Measurements from ENCODE around the gene AGPAT4.

AGPAT4 gene

DNA sequence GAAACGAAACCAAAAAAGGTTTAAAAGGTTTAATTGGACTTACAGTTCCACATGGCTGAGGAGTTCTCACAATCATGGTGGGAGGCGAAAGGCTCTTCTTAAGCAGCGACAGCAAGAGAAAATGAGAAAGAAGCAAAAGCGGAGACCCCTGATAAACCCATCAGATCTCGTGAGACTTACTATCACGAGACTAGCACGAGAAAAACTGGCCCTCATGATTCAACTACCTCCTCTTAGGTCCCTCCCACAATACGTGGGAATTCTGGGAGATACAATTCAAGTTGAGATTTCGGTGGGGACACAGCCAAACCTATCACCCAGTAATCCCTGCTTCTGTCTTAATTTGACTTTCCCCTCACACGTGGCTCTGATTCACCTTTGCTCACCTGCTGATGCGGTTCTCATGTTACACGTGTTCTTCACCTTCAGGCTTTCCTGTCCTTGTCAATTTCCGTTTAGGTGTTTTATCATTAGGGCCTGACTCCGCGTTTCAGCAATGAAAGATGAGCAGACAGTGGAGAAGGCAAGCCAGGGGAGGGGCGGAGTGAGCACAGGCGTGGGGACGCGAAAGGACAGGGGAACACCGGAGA lies 57.1 kb downstream of the AGPAT4 start:
- Histone ChIP-seq H3K27me3 (ENCODE audit: control insufficient read depth, insufficient read depth, low read length) (no peaks in the 10 kb centered on the region), H3K36me3 (ENCODE audit: control insufficient read depth, insufficient read depth, low read length) (peaks cover 47% of the 10 kb centered on the region), H3K9me3 (ENCODE audit: control insufficient read depth, insufficient read depth, low read depth, low read length) (peaks cover 67% of the 10 kb centered on the region), H3K4me1 (ENCODE audit: control insufficient read depth, insufficient read depth, low read length) (no peaks in the 10 kb centered on the region), H3K9ac (ENCODE audit: low read length) (no peak overlapping the region), H3K27ac (ENCODE audit: low read depth, low read length) (no peak overlapping the region), H3K4me3 (ENCODE audit: low read depth, low read length) (no peak overlapping the region)

DNA sequence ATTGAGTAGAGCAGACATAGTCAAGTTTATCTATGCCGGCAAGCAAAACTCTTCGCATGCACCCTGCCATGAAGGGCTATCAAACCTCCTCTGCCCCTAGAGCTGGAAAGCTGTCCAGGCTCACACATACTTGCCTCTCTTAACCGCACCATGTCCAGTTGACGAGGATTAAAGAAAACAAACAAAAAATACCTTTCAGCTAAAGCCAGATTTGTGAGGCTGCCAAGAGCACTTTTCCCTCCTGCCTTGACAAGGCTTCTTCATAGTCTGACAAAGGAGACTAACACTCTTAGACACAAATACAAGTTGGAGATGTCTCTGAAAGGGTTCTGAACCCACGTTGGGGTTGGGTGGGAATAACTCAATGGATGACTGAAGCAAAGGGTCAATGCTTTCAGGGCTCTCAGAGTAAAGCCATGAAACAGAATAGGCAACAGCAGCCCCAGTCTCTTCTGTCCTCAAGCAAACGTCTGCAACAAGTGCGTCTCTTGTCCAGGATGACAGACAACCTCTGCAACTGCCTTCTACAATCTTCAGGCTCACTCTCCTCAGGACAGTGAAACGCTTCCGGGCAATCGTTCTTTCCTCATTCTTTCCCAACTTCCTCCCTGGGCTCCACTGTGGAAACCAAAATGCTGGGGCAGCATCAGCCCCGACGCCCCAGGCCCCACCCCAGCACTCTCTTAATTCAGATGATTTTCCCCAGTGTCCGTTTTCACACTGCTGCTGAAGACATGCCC lies 57.8 kb downstream of the AGPAT4 start:
- Histone ChIP-seq H3K4me3 (ENCODE audit: low read depth, low read length) (no peak overlapping the region), H3K36me3 (ENCODE audit: control insufficient read depth, insufficient read depth, low read length) (peaks cover 40% of the 10 kb centered on the region), H3K9me3 (ENCODE audit: control insufficient read depth, insufficient read depth, low read depth, low read length) (peaks cover 67% of the 10 kb centered on the region), H3K4me1 (ENCODE audit: control insufficient read depth, insufficient read depth, low read length) (no peaks in the 10 kb centered on the region), H3K27me3 (ENCODE audit: control insufficient read depth, insufficient read depth, low read length) (no peaks in the 10 kb centered on the region), H3K27ac (ENCODE audit: low read depth, low read length) (no peak overlapping the region), H3K9ac (ENCODE audit: low read length) (no peak overlapping the region)

DNA sequence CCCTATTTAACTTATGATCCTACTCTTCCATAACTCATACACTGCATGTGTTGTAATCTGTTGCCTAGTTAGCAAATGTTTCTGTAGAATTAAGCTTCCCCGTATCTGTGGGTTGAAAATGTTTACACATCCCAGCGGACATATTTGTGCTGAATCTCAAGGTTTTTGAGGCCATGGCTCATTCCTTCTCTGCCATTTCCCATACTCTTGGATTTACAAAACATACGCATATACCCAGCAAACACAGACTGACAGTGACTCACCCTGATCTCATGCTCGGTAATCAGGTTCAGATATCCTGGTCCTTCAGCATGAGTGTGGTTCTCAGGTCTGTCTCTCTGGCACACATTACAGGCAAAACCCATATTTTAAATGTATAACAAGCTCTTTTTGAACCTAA lies 58.7 kb downstream of the AGPAT4 start:
- H3K9ac ChIP-seq (ENCODE audit: low read length): no peak overlapping the region
- H3K27ac ChIP-seq (ENCODE audit: low read depth, low read length): no peak overlapping the region
- H3K4me3 ChIP-seq (ENCODE audit: low read depth, low read length): no peak overlapping the region
- H3K4me1 ChIP-seq (ENCODE audit: control insufficient read depth, insufficient read depth, low read length): no peaks in the 10 kb centered on the region
- H3K27me3 ChIP-seq (ENCODE audit: control insufficient read depth, insufficient read depth, low read length): no peaks in the 10 kb centered on the region
- peaks cover 36% of the 10 kb centered on the region for H3K36me3 ChIP-seq (ENCODE audit: control insufficient read depth, insufficient read depth, low read length)
- peaks cover 68% of the 10 kb centered on the region for H3K9me3 ChIP-seq (ENCODE audit: control insufficient read depth, insufficient read depth, low read depth, low read length)

DNA sequence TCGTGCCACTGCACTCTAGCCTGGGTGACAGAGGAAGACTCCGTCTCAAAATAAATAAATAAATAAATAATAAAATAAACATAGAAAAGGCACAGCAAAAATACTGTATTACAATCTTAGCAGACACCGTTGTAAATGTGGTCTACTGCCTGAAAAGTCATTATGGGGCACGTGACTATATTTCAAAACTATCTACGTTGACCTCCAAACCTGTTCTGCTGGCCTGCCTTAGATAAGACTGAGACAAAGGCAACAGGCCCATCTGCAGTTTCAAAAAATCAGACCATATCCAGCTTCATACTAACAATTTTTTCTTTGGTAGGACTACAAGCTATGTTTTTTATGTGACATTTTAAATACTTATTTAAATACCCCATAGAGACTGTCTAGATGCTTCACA lies 59.1 kb downstream of the AGPAT4 start:
- Histone ChIP-seq H3K4me1 (ENCODE audit: control insufficient read depth, insufficient read depth, low read length) (no peaks in the 10 kb centered on the region), H3K9ac (ENCODE audit: low read length) (no peak overlapping the region), H3K36me3 (ENCODE audit: control insufficient read depth, insufficient read depth, low read length) (peaks cover 37% of the 10 kb centered on the region), H3K9me3 (ENCODE audit: control insufficient read depth, insufficient read depth, low read depth, low read length) (peaks cover 68% of the 10 kb centered on the region), H3K27me3 (ENCODE audit: control insufficient read depth, insufficient read depth, low read length) (no peaks in the 10 kb centered on the region), H3K27ac (ENCODE audit: low read depth, low read length) (no peak overlapping the region), H3K4me3 (ENCODE audit: low read depth, low read length) (no peak overlapping the region)

DNA sequence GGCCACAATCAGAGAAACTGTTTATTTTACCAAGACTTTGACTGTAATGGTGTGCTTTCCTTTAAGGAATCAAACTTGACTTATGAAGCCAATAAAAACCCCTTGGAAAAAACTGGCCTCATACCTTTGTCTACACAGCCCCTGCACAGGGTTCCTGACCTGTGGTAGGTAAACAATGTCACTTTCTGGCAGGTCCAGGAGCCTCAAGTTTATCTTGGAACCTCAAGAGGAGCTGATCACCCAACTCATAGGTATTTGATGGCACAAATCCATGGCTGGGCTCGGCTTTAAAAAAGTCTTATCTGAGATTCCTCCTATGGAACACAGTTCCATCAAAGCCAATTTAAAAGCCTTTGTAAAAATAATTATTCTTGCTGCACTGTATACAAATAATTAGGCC lies 61.0 kb downstream of the AGPAT4 start:
- peaks cover 40% of the 10 kb centered on the region for H3K36me3 ChIP-seq (ENCODE audit: control insufficient read depth, insufficient read depth, low read length)
- H3K4me3 ChIP-seq (ENCODE audit: low read depth, low read length): no peak overlapping the region
- H3K9me3 ChIP-seq (ENCODE audit: control insufficient read depth, insufficient read depth, low read depth, low read length): peaks cover 84% of the 10 kb centered on the region
- no peak overlapping the region for H3K27ac ChIP-seq (ENCODE audit: low read depth, low read length)
- H3K27me3 ChIP-seq (ENCODE audit: control insufficient read depth, insufficient read depth, low read length): no peaks in the 10 kb centered on the region
- H3K9ac ChIP-seq (ENCODE audit: low read length): no peak overlapping the region
- H3K4me1 ChIP-seq (ENCODE audit: control insufficient read depth, insufficient read depth, low read length): no peaks in the 10 kb centered on the region

DNA sequence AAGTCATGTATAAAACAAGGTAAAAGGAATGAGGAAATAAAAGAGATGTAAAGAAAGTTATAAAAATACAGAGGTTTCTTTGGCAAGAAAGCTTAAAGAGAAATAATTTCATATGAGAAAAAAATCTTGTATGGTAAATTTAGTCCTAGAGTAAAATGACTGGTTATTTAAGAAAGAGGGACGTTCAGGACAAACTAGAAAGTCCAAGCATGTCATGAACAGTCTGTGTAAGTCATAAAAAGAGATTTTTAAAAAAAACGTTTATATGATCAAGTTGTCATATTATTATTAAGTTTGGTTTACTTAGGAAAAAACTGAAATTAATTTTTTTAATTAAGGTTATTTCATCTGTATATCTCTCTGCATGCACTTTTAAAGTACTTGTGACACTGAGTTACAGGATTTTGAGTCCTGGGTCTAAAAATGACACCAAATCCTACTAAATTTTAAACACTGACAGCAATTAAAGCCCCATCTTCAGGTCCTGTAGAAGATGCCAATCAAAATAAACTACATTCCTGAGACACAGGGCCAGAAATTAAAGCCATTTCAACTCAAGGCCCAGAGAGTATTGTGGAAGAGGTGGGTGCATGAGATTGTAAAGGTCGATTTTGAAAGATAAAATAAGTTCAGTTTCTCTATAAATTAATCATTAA lies 62.4 kb downstream of the AGPAT4 start:
- Histone ChIP-seq H3K27me3 (ENCODE audit: control insufficient read depth, insufficient read depth, low read length) (no peaks in the 10 kb centered on the region), H3K27ac (ENCODE audit: low read depth, low read length) (no peak overlapping the region), H3K4me1 (ENCODE audit: control insufficient read depth, insufficient read depth, low read length) (no peaks in the 10 kb centered on the region), H3K4me3 (ENCODE audit: low read depth, low read length) (no peak overlapping the region), H3K9me3 (ENCODE audit: control insufficient read depth, insufficient read depth, low read depth, low read length) (peaks cover 74% of the 10 kb centered on the region), H3K36me3 (ENCODE audit: control insufficient read depth, insufficient read depth, low read length) (peaks cover 26% of the 10 kb centered on the region), H3K9ac (ENCODE audit: low read length) (no peak overlapping the region)

DNA sequence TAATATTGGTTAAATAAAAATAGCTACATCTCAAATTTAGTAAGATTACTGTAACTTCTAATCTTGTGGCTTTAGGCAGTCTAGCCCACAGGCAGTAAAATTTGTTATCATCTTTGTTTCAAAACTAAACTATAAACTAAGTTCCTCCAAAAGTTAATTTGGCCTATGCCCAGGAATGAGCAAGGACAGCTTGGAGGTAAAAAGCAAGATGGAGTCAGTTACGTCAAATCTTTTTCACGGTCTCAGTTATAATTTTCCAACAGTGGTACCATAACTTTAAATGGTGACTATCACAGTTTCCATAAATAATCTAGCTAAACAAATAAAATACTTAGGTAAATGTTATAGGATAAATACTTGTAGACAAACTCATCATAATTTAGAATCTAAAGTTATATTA lies 63.0 kb downstream of the AGPAT4 start:
- Histone ChIP-seq H3K9ac (ENCODE audit: low read length) (no peak overlapping the region), H3K4me3 (ENCODE audit: low read depth, low read length) (no peak overlapping the region), H3K27me3 (ENCODE audit: control insufficient read depth, insufficient read depth, low read length) (no peaks in the 10 kb centered on the region), H3K4me1 (ENCODE audit: control insufficient read depth, insufficient read depth, low read length) (no peaks in the 10 kb centered on the region), H3K9me3 (ENCODE audit: control insufficient read depth, insufficient read depth, low read depth, low read length) (peaks cover 74% of the 10 kb centered on the region), H3K36me3 (ENCODE audit: control insufficient read depth, insufficient read depth, low read length) (peaks cover 19% of the 10 kb centered on the region), H3K27ac (ENCODE audit: low read depth, low read length) (no peak overlapping the region)

DNA sequence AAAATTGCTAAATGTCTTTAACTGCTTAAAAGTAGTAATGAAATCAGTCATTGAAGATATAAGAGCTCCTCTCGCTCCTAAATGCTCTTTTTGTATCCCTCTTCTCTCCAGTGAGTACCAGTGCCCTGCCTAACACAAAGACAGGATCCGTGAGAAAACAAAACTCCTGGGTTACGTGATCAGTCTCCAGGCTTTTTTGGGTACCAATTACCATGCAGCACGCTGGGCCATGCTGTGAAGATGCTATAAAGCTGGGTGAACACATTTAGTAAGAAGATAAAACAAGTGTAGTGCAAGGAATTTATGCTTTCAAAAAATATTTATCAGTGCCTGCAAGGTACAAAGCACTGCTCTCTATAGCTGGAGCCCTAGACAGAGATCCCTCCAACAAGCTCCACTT lies 66.7 kb downstream of the AGPAT4 start:
- Histone ChIP-seq H3K4me1 (ENCODE audit: control insufficient read depth, insufficient read depth, low read length) (no peaks in the 10 kb centered on the region), H3K9ac (ENCODE audit: low read length) (no peak overlapping the region), H3K36me3 (ENCODE audit: control insufficient read depth, insufficient read depth, low read length) (peaks cover 7% of the 10 kb centered on the region), H3K27me3 (ENCODE audit: control insufficient read depth, insufficient read depth, low read length) (no peaks in the 10 kb centered on the region), H3K4me3 (ENCODE audit: low read depth, low read length) (no peak overlapping the region), H3K9me3 (ENCODE audit: control insufficient read depth, insufficient read depth, low read depth, low read length) (peaks cover 44% of the 10 kb centered on the region), H3K27ac (ENCODE audit: low read depth, low read length) (no peak overlapping the region)

DNA sequence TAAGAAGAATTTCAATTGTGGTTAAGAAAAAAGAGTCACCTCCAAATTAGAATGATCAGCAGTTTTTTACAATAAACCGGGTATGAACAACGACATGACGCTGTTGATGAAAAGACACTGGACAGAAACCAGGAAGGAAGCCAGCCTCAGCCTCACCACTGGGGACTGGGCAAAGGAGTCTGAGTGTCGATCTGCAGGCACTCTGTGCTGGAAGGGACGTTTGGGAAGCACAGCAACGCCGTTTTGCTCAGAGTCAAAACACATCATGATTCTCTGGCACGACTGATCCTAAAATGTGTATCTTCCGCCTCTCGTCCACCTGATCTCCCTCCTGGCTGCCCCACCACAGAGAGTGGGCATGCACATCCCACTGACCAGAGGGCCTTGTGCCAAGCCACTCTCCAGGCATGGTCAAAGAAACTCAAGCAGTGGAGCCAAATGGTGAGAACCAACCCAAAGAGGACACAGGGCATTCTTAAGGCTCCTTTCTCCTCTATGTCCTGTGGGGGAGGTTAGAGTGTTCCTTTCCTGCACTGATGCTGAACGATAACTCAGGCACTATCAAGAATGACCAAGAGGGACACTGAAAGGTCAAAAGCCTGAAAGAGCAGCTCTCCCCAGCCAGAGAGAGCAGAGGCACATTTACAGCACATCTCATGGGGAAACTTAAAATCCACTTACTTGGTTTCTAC lies 68.8 kb downstream of the AGPAT4 start:
- H3K36me3 ChIP-seq (ENCODE audit: control insufficient read depth, insufficient read depth, low read length): peaks cover 12% of the 10 kb centered on the region
- H3K4me1 ChIP-seq (ENCODE audit: control insufficient read depth, insufficient read depth, low read length): 0 out of 2 replicates have a peak, but pooled peaks cover 4% of the 10 kb centered on the region
- no peak overlapping the region for H3K4me3 ChIP-seq (ENCODE audit: low read depth, low read length)
- peaks cover 29% of the 10 kb centered on the region for H3K9me3 ChIP-seq (ENCODE audit: control insufficient read depth, insufficient read depth, low read depth, low read length)
- H3K27ac ChIP-seq (ENCODE audit: low read depth, low read length): no peak overlapping the region
- H3K9ac ChIP-seq (ENCODE audit: low read length): no peak overlapping the region
- H3K27me3 ChIP-seq (ENCODE audit: control insufficient read depth, insufficient read depth, low read length): no peaks in the 10 kb centered on the region

DNA sequence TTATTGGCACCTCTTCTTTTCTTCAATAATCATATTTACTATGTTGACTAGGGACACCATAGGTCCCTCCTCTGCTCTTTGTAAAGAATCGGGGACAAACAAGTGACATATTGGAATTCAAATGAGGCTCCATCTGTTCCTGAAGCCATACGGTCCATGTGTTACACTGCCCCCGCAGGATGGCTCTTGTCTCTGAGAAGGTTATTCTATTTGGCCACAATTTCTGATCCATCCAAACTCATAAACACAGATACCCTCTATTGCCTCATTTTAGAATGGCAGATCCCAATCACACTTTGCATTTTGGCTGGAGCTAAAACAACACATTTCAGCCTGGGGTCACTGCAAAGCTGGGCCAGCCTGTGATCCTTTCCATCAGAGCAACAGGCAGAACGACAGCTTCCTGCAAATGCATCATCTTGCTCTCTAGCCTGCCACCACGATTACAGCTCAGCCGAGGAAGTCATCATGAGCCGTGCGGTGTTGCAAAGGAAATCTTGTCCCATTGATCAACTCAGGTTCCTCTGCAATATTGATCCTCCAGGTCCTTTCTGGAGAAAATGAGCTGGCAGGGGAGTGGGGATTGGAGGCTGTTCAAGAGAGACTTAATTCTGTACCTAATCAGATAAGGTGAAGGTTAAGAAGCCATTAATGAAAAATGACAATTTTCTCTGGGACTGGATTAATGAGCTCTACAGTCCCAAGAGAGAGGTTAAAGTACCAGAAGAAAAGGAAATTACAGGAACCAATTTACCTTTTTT lies 73.1 kb downstream of the AGPAT4 start:
- Histone ChIP-seq H3K4me1 (ENCODE audit: control insufficient read depth, insufficient read depth, low read length) (0 out of 2 replicates have a peak, but pooled peaks cover 4% of the 10 kb centered on the region), H3K27ac (ENCODE audit: low read depth, low read length) (no peak overlapping the region)

More for the DNA sequence above, 73.1 kb downstream of the AGPAT4 start:
- Histone ChIP-seq H3K9me3 (ENCODE audit: control insufficient read depth, insufficient read depth, low read depth, low read length) (peaks cover 3% of the 10 kb centered on the region; the same call in 1 of the 2 replicates), H3K27me3 (ENCODE audit: control insufficient read depth, insufficient read depth, low read length) (no peaks in the 10 kb centered on the region), H3K9ac (ENCODE audit: low read length) (no peak overlapping the region), H3K4me3 (ENCODE audit: low read depth, low read length) (no peak overlapping the region), H3K36me3 (ENCODE audit: control insufficient read depth, insufficient read depth, low read length) (peaks cover 5% of the 10 kb centered on the region)

All from HUES6 (cell line).